Measurements from ENCODE around the gene WDFY1. TPM values are rescaled to one million over a fixed set of nuclear protein-coding genes. Genes with fewer than 3 reads are reported as not detected.

WDFY1 gene
- total RNA-seq, 1 experiment from 2014 or later, result 123 TPM

- H3K9me3 Mint-ChIP-seq (ENCODE audit: unreplicated experiment), result no peaks in the 10 kb centered on the region
- no peak for TF ChIP-seq CTCF (IDR thresholded peaks at IDR 0.05; ENCODE audit: insufficient read depth in 1 of 2, low read depth in 1 of 2, low read length in 1 of 2, severe bottlenecking in 1 of 2, unreplicated experiment in 1 of 2)
- H3K4me1 Mint-ChIP-seq (ENCODE audit: low read depth, unreplicated experiment), result peaks cover 80% of the 10 kb centered on the region
- ChIA-PET POLR2A (no interaction called here), CTCF (interaction anchor here (0.6 to 3.0 kb wide), 3 partner anchors 53 to 98 kb away, joined by 4 to 19 read pairs (median 7); no protein-coding TSS in a partner anchor)
- H3K36me3 Mint-ChIP-seq (ENCODE audit: insufficient read depth, unreplicated experiment), result peaks cover 43% of the 10 kb centered on the region
- Histone ChIP-seq H3K27me3 (replicated peaks; ENCODE audit: control insufficient read depth, insufficient read depth, low read length) (no peaks in the 10 kb centered on the region), H3K9me3 (no peaks in the 10 kb centered on the region), H3K4me3 (ENCODE audit: low read depth, low read length) (no peak overlapping the region), H3K4me1 (peaks cover 98% of the 10 kb centered on the region), H3K36me3 (ENCODE audit: control insufficient read depth, insufficient read depth, low read length) (no peaks in the 10 kb centered on the region)
- BruUV-seq (replicated peaks), result no TSS peak
- intact Hi-C loops (cut with micrococcal nuclease; ENCODE audit: unreplicated experiment), result no loop called here
- peak overlapping the region; percentile 18 for H3K4me3 Mint-ChIP-seq (ENCODE audit: unreplicated experiment)
- no peak for DNase-seq
- H3K27ac Mint-ChIP-seq (ENCODE audit: unreplicated experiment), result peak overlapping the region; percentile 100
- no peaks in the 10 kb centered on the region for H3K27me3 Mint-ChIP-seq (ENCODE audit: insufficient read depth, unreplicated experiment)
Observed at GRCh38 chr2:223859070-223859469, 86.1 kb downstream of the WDFY1 start.

- DNase-seq, result no peak
- Mint-ChIP-seq H3K27me3 (ENCODE audit: insufficient read depth, unreplicated experiment) (no peaks in the 10 kb centered on the region), H3K4me1 (ENCODE audit: low read depth, unreplicated experiment) (peaks cover 78% of the 10 kb centered on the region), H3K9me3 (ENCODE audit: unreplicated experiment) (no peaks in the 10 kb centered on the region), H3K27ac (ENCODE audit: unreplicated experiment) (peak overlapping the region; percentile 87), H3K36me3 (ENCODE audit: insufficient read depth, unreplicated experiment) (peaks cover 52% of the 10 kb centered on the region), H3K4me3 (ENCODE audit: unreplicated experiment) (peak overlapping the region; percentile 48)
- CTCF ChIA-PET, result interaction anchor here (1.1 kb wide), 1 partner anchor 18 kb away, joined by 4 read pairs; no protein-coding TSS in a partner anchor
- no peaks in the 10 kb centered on the region for H3K36me3 ChIP-seq (ENCODE audit: control insufficient read depth, insufficient read depth, low read length)
- intact Hi-C loops (cut with micrococcal nuclease; ENCODE audit: unreplicated experiment), result loop anchor here (1.0 kb wide), 2 partner anchors 19 to 76 kb away; partner anchors contain the start of gene AP1S3
- H3K4me3 ChIP-seq (ENCODE audit: low read depth, low read length), result no peak overlapping the region
- TF ChIP-seq CTCF (IDR thresholded peaks at IDR 0.05; ENCODE audit: insufficient read depth in 1 of 2, low read depth in 1 of 2, low read length in 1 of 2, severe bottlenecking in 1 of 2, unreplicated experiment in 1 of 2), result no peak
- H3K27me3 ChIP-seq (replicated peaks; ENCODE audit: control insufficient read depth, insufficient read depth, low read length), result no peaks in the 10 kb centered on the region
- TSS peak; percentile 77 for BruUV-seq (replicated peaks)
- no peaks in the 10 kb centered on the region for H3K9me3 ChIP-seq
- POLR2A ChIA-PET, result no interaction called here
- peaks cover 94% of the 10 kb centered on the region for H3K4me1 ChIP-seq
Observed at GRCh38 chr2:223856584-223856983, 88.6 kb downstream of the WDFY1 start.

GRCh38 chr2:223856021-223856420 is 89.1 kb downstream of the WDFY1 start:
- H3K4me1 Mint-ChIP-seq (ENCODE audit: low read depth, unreplicated experiment), result peaks cover 79% of the 10 kb centered on the region
- peaks cover 53% of the 10 kb centered on the region for H3K36me3 Mint-ChIP-seq (ENCODE audit: insufficient read depth, unreplicated experiment)
- BruUV-seq (replicated peaks), result no TSS peak
- no peaks in the 10 kb centered on the region for H3K27me3 Mint-ChIP-seq (ENCODE audit: insufficient read depth, unreplicated experiment)
- peaks cover under 1% of the 10 kb centered on the region for H3K9me3 Mint-ChIP-seq (ENCODE audit: unreplicated experiment)
- DNase-seq, result peak; percentile 66 to 77
- Histone ChIP-seq H3K4me3 (ENCODE audit: low read depth, low read length) (no peak overlapping the region), H3K9me3 (peaks cover 3% of the 10 kb centered on the region), H3K27me3 (replicated peaks; ENCODE audit: control insufficient read depth, insufficient read depth, low read length) (no peaks in the 10 kb centered on the region), H3K4me1 (peaks cover 96% of the 10 kb centered on the region), H3K36me3 (ENCODE audit: control insufficient read depth, insufficient read depth, low read length) (no peaks in the 10 kb centered on the region)
- H3K27ac Mint-ChIP-seq (ENCODE audit: unreplicated experiment), result peak overlapping the region; percentile 87
- CTCF ChIA-PET, result interaction anchor here (1.1 kb wide), 1 partner anchor 18 kb away, joined by 4 read pairs; no protein-coding TSS in a partner anchor
- intact Hi-C loops (cut with micrococcal nuclease; ENCODE audit: unreplicated experiment), result loop anchor here (1.0 kb wide), 2 partner anchors 19 to 76 kb away; partner anchors contain the start of gene AP1S3
- peak overlapping the region; percentile 48 for H3K4me3 Mint-ChIP-seq (ENCODE audit: unreplicated experiment)
- POLR2A ChIA-PET, result no interaction called here
- no peak for TF ChIP-seq CTCF (IDR thresholded peaks at IDR 0.05; ENCODE audit: insufficient read depth in 1 of 2, low read depth in 1 of 2, low read length in 1 of 2, severe bottlenecking in 1 of 2, unreplicated experiment in 1 of 2)

Data from Caco-2 (cell line).